HL-60 (cell line): ENCODE results near the gene CSTF1.

ENCODE experiments used
- POLR2AphosphoS5 ChIP-seq: IDR thresholded peaks from 2 replicates; pipeline ENCODE4 v1.6.1; 2012; ENCODE audit warnings: low read depth
- TF ChIP-seq, protein P1 (sequence below): IDR thresholded peaks from one replicate; pipeline ENCODE4 v1.5.1; 2011; ENCODE audit warnings: low read length, control low read depth, inconsistent platforms; ENCODE audit not compliant: insufficient read depth

DNA sequence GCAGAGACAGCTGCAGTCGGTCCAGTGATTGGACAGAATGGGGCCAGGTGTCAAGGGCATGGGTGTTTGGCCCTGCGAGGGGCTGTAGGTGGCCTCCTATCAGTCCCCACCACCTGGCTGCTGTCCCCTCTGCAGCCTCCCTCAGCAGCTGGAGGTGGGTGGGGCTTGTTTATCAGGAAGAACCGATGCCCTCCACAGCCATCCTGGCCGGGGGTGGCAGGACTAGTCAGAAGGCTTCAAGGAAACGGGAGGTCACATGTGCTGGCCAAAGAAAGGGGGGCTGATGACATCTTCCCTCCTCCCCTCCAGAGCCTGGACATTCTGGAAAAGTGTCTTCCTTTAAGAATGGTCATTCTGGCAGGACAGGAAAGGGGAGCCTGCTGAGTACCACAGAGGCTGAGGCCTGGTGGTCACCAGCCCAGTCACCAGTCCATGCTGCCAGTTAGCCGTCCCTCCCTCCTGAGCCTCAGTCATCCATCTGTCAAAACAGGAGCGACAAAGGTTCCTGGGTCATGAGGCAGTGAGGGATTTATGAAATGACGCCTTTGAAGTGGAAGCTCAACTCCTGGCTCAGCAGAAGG lies 29.5 kb upstream of the CSTF1 start:
- TF ChIP-seq, protein P1, sequence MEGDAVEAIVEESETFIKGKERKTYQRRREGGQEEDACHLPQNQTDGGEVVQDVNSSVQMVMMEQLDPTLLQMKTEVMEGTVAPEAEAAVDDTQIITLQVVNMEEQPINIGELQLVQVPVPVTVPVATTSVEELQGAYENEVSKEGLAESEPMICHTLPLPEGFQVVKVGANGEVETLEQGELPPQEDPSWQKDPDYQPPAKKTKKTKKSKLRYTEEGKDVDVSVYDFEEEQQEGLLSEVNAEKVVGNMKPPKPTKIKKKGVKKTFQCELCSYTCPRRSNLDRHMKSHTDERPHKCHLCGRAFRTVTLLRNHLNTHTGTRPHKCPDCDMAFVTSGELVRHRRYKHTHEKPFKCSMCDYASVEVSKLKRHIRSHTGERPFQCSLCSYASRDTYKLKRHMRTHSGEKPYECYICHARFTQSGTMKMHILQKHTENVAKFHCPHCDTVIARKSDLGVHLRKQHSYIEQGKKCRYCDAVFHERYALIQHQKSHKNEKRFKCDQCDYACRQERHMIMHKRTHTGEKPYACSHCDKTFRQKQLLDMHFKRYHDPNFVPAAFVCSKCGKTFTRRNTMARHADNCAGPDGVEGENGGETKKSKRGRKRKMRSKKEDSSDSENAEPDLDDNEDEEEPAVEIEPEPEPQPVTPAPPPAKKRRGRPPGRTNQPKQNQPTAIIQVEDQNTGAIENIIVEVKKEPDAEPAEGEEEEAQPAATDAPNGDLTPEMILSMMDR, result no peak
- TF ChIP-seq POLR2AphosphoS5, result no peak
